Hepatocyte (in vitro differentiated cells): ENCODE data around the gene C19orf12. TPM values are rescaled to one million over a fixed set of nuclear protein-coding genes. Genes with fewer than 3 reads are reported as not detected.

ENCODE experiments used
- DNase-seq: peaks from one replicate; pipeline ENCODE4 v3.0.0-alpha.2; 2016; ENCODE audit warnings: low spot score
- H2AFZ ChIP-seq: fragments of 200-600 bp; sonication (generic); 2 replicates; pipeline ENCODE4 v1.6.0; 2016; ENCODE audit warnings: antibody characterized with exemption, mild to moderate bottlenecking
- H3K27ac ChIP-seq: fragments of 200-600 bp; sonication (generic); 2 replicates; pipeline ENCODE4 v1.5.1; 2016; ENCODE audit warnings: mild to moderate bottlenecking
- H3K27me3 ChIP-seq: fragments of 200-600 bp; sonication (generic); 2 replicates; pipeline ENCODE4 v1.6.1; 2016
- H3K36me3 ChIP-seq: fragments of 200-600 bp; sonication (generic); replicated peaks from 2 replicates; pipeline ENCODE4 v1.5.1; 2016; ENCODE audit warnings: low read depth; ENCODE audit not compliant: insufficient read depth
- H3K4me1 ChIP-seq: fragments of 200-600 bp; sonication (generic); 2 replicates; pipeline ENCODE4 v1.5.1; 2016; ENCODE audit warnings: mild to moderate bottlenecking, moderate library complexity; ENCODE audit not compliant: insufficient read depth
- H3K4me2 ChIP-seq: fragments of 200-600 bp; sonication (generic); 2 replicates; pipeline ENCODE4 v1.6.0; 2016
- H3K4me3 ChIP-seq: fragments of 200-600 bp; sonication (generic); 2 replicates; pipeline ENCODE4 v1.5.1; 2016; ENCODE audit warnings: mild to moderate bottlenecking
- H3K79me2 ChIP-seq: fragments of 200-600 bp; sonication (generic); 2 replicates; pipeline ENCODE4 v1.6.0; 2017; ENCODE audit warnings: mild to moderate bottlenecking
- H3K9me2 ChIP-seq: fragments of 200-600 bp; sonication (generic); replicated peaks from 2 replicates; pipeline ENCODE4 v1.6.0; 2017; ENCODE audit warnings: mild to moderate bottlenecking; ENCODE audit not compliant: insufficient read depth
- H3K9me3 ChIP-seq: fragments of 200-600 bp; sonication (generic); 2 replicates; pipeline ENCODE4 v1.5.1; 2016; ENCODE audit warnings: low read depth, mild to moderate bottlenecking
- H4K20me1 ChIP-seq: fragments of 200-600 bp; sonication (generic); 2 replicates; pipeline ENCODE4 v1.6.0; 2016; ENCODE audit warnings: mild to moderate bottlenecking; ENCODE audit not compliant: insufficient read depth, poor library complexity, severe bottlenecking
- EZH2 ChIP-seq: fragments of 200-600 bp; sonication (generic); IDR thresholded peaks from 2 replicates; pipeline ENCODE4 v1.6.1; 2016; ENCODE audit warnings: antibody characterized with exemption, mild to moderate bottlenecking, borderline replicate concordance
- EZH2phosphoT487 ChIP-seq: fragments of 200-600 bp; sonication (generic); IDR thresholded peaks from one replicate; pipeline ENCODE4 v1.6.1; 2018; ENCODE audit warnings: antibody characterized with exemption, mild to moderate bottlenecking, low read depth, moderate library complexity; ENCODE audit not compliant: unreplicated experiment, severe bottlenecking
- WGBS: methylation state at CpG from one replicate; pipeline ENCODE4 v1.1.6; 2016; ENCODE audit warnings: low lambda C conversion rate; ENCODE audit errors: missing lambda C conversion rate; 5-methylcytosine and 5-hydroxymethylcytosine counted together
- polyA plus RNA-seq: library from polyadenylated mRNA; unstranded; fragments of >200 nt; fragmentation: Nextera tagmentation; extraction: Ambion mirVana; gene quantifications from 2 replicates; pipeline ENCODE4 v1.2.1, GENCODE V29; 2016
- total RNA-seq: library from RNA; depleted of rRNA; stranded (reverse); fragments of >200 nt; gene quantifications from 2 replicates; pipeline ENCODE4 v1.2.3, GENCODE V29; 2014
- TF ChIP-seq, protein P1 (sequence below): fragments of 200-600 bp; sonication (generic); IDR thresholded peaks from 2 replicates; pipeline ENCODE4 v1.5.1; 2016; ENCODE audit warnings: antibody characterized with exemption, mild to moderate bottlenecking; ENCODE audit not compliant: poor library complexity

The C19orf12 gene
- total and polyA plus RNA-seq, 2 experiments from 2014 or later: 41.5 to 57.2 TPM

GRCh38 chr19:29694161-29694560 is 20.9 kb downstream of the C19orf12 start:
- no peak overlapping the region for H3K27ac ChIP-seq
- no peak for DNase-seq
- no peaks in the 10 kb centered on the region for H3K27me3 ChIP-seq
- no peaks in the 10 kb centered on the region for H4K20me1 ChIP-seq
- TF ChIP-seq EZH2 (no peak), EZH2phosphoT487 (no peak)
- TF ChIP-seq, protein P1, sequence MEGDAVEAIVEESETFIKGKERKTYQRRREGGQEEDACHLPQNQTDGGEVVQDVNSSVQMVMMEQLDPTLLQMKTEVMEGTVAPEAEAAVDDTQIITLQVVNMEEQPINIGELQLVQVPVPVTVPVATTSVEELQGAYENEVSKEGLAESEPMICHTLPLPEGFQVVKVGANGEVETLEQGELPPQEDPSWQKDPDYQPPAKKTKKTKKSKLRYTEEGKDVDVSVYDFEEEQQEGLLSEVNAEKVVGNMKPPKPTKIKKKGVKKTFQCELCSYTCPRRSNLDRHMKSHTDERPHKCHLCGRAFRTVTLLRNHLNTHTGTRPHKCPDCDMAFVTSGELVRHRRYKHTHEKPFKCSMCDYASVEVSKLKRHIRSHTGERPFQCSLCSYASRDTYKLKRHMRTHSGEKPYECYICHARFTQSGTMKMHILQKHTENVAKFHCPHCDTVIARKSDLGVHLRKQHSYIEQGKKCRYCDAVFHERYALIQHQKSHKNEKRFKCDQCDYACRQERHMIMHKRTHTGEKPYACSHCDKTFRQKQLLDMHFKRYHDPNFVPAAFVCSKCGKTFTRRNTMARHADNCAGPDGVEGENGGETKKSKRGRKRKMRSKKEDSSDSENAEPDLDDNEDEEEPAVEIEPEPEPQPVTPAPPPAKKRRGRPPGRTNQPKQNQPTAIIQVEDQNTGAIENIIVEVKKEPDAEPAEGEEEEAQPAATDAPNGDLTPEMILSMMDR: no peak
- H3K4me1 ChIP-seq: no peaks in the 10 kb centered on the region
- no peaks in the 10 kb centered on the region for H3K36me3 ChIP-seq
- H2AFZ ChIP-seq: no peak overlapping the region
- WGBS: 85% methylated on average over 5 of the region's 5 CpGs
- no peak overlapping the region for H3K4me2 ChIP-seq
- no peaks in the 10 kb centered on the region for H3K9me3 ChIP-seq
- H3K4me3 ChIP-seq: no peak overlapping the region
- H3K79me2 ChIP-seq: no peaks in the 10 kb centered on the region
- no peaks in the 10 kb centered on the region for H3K9me2 ChIP-seq

DNA sequence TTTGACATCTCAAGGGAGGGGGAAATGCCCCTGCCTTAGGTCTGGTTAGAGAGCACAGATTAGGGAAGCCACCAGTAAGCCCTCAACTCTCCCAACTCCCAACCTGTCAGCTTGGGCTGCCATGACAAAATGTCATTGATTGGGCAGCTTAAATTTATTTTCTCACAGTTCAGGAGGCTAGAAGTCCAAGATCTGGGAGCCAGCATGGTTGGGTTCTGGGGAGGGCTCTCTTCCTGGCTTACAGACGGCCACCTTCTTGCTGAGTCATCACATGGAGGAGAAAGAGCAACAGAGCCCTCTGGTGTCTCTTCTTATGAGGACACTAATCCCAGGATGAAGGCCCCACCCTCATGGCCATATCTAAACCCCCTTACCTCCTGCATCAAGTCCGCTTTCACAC is 24.2 kb downstream of the C19orf12 start:
- Histone ChIP-seq H3K9me2 (no peaks in the 10 kb centered on the region), H2AFZ (no peak overlapping the region), H3K4me2 (no peak overlapping the region), H3K4me3 (no peak overlapping the region), H3K4me1 (no peaks in the 10 kb centered on the region), H3K79me2 (no peaks in the 10 kb centered on the region), H3K27me3 (no peaks in the 10 kb centered on the region), H3K9me3 (no peaks in the 10 kb centered on the region), H4K20me1 (no peaks in the 10 kb centered on the region), H3K27ac (no peak overlapping the region), H3K36me3 (no peaks in the 10 kb centered on the region)
- TF ChIP-seq, protein P1: no peak
- TF ChIP-seq EZH2 (no peak), EZH2phosphoT487 (no peak)
- WGBS: 62% methylated on average over 2 of the region's 2 CpGs
- DNase-seq: no peak

DNA sequence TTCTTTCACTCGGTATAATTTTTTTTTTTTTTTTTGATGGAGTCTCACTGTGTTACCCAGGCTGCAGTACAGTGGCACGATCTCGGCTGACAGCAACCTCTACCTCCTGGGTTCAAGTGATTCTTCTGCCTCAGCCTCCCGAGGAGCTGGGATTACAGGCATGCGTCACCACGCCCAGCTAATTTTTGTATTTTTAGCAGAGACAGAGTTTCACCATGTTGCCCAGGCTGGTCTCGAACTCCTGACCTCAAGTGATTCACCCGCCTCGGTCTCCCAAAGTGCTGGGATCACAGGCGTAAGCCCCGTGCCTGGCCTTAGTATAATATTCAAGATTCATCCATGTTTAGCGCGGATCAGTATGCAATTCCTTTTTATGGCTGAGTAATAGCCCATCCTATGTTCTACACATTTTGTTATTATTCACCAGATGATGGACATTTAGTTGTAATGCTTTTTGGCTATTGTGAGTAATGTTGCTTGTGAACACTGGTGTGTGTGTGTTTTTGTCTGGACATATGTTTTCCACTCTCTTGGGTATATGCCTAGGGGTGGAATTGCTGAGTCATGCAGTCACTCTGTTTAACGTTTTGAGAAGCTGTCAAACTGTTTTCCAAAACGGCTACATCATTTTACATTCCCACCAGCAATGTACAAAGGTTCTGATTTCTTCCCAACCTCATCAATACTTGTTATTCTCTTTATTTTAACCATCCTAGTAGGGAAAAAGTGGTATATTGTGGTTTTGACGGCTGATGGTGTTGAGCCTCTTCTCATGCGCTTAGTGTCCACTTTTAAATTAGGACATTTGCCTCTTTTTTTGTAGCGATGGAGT is 26.9 kb downstream of the C19orf12 start:
- Histone ChIP-seq H3K4me1 (no peaks in the 10 kb centered on the region), H3K27ac (no peak overlapping the region), H3K9me3 (no peaks in the 10 kb centered on the region), H2AFZ (no peak overlapping the region), H4K20me1 (no peaks in the 10 kb centered on the region), H3K27me3 (no peaks in the 10 kb centered on the region), H3K4me2 (no peak overlapping the region), H3K79me2 (no peaks in the 10 kb centered on the region), H3K9me2 (no peaks in the 10 kb centered on the region), H3K36me3 (no peaks in the 10 kb centered on the region), H3K4me3 (no peak overlapping the region)
- WGBS: 84% methylated on average over 18 of the region's 18 CpGs
- no peak for DNase-seq
- TF ChIP-seq, protein P1: no peak
- TF ChIP-seq EZH2phosphoT487: no peak
- TF ChIP-seq EZH2: no peak
